Endothelial cell (in vitro differentiated cells): ENCODE measurements around the gene NAPG. TPM values are rescaled to one million over a fixed set of nuclear protein-coding genes. Genes with fewer than 3 reads are reported as not detected.
"Not testable (repeated sequence)": the region's sequence is repeated elsewhere in the genome, so short reads cannot be mapped to it uniquely, and the experiment has no call there.

Source experiments
- DNase-seq: peaks from one replicate; pipeline ENCODE4 v3.0.0; 2021; ENCODE audit warnings: low spot score
- H3K27ac Mint-ChIP-seq: one replicate; pipeline ENCODE4 v1.8.0; 2021; ENCODE audit warnings: mixed read lengths, inconsistent platforms; ENCODE audit not compliant: unreplicated experiment
- H3K27me3 Mint-ChIP-seq: one replicate; pipeline ENCODE4 v1.8.0; 2021; ENCODE audit warnings: mild to moderate bottlenecking, moderate library complexity, mixed read lengths, inconsistent platforms; ENCODE audit not compliant: unreplicated experiment
- H3K36me3 Mint-ChIP-seq: one replicate; pipeline ENCODE4 v1.8.0; 2021; ENCODE audit warnings: mild to moderate bottlenecking, low read depth, mixed read lengths, inconsistent platforms; ENCODE audit not compliant: unreplicated experiment
- H3K4me1 Mint-ChIP-seq: one replicate; pipeline ENCODE4 v1.8.0; 2021; ENCODE audit warnings: mild to moderate bottlenecking, mixed read lengths, inconsistent platforms; ENCODE audit not compliant: unreplicated experiment
- H3K4me3 Mint-ChIP-seq: one replicate; pipeline ENCODE4 v1.8.0; 2021; ENCODE audit warnings: mild to moderate bottlenecking, mixed read lengths, inconsistent platforms; ENCODE audit not compliant: unreplicated experiment
- H3K9me3 Mint-ChIP-seq: one replicate; pipeline ENCODE4 v1.8.0; 2021; ENCODE audit warnings: mixed read lengths, inconsistent platforms; ENCODE audit not compliant: unreplicated experiment
- total RNA-seq: library from RNA; stranded (reverse); fragmentation: NEBNext Ultra II Directional; extraction: Animal tissue kit (Norgen Biotek cat#: 25700); gene quantifications from one replicate; pipeline ENCODE4 v1.2.1, GENCODE V29; 2021; ENCODE audit not compliant: unreplicated experiment
- TF ChIP-seq, protein P1 (sequence below): fragments of 200-600 bp; sonication (generic); IDR thresholded peaks from one replicate; pipeline ENCODE4 v1.5.0; 2021; ENCODE audit warnings: antibody characterized with exemption; ENCODE audit not compliant: unreplicated experiment

Gene NAPG
- total RNA-seq, 1 donor from 2014 or later, result 33.6 TPM

- Mint-ChIP-seq H3K4me3 (no peak overlapping the region), H3K27ac (no peak overlapping the region), H3K4me1 (no peaks in the 10 kb centered on the region), H3K27me3 (peaks cover 2% of the 10 kb centered on the region), H3K36me3 (no peaks in the 10 kb centered on the region), H3K9me3 (no peaks in the 10 kb centered on the region)
- TF ChIP-seq, protein P1, sequence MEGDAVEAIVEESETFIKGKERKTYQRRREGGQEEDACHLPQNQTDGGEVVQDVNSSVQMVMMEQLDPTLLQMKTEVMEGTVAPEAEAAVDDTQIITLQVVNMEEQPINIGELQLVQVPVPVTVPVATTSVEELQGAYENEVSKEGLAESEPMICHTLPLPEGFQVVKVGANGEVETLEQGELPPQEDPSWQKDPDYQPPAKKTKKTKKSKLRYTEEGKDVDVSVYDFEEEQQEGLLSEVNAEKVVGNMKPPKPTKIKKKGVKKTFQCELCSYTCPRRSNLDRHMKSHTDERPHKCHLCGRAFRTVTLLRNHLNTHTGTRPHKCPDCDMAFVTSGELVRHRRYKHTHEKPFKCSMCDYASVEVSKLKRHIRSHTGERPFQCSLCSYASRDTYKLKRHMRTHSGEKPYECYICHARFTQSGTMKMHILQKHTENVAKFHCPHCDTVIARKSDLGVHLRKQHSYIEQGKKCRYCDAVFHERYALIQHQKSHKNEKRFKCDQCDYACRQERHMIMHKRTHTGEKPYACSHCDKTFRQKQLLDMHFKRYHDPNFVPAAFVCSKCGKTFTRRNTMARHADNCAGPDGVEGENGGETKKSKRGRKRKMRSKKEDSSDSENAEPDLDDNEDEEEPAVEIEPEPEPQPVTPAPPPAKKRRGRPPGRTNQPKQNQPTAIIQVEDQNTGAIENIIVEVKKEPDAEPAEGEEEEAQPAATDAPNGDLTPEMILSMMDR, result no peak
- DNase-seq, result no peak
Measured at GRCh38 chr18:10562773-10563160, 36.9 kb downstream of the NAPG start.

GRCh38 chr18:10563886-10564285 is 38.1 kb downstream of the NAPG start:
- Mint-ChIP-seq H3K27me3 (peaks cover 2% of the 10 kb centered on the region), H3K27ac (no peak overlapping the region), H3K9me3 (no peaks in the 10 kb centered on the region), H3K4me1 (no peaks in the 10 kb centered on the region), H3K36me3 (no peaks in the 10 kb centered on the region), H3K4me3 (no peak overlapping the region)
- TF ChIP-seq, protein P1, result no peak
- no peak for DNase-seq

DNA sequence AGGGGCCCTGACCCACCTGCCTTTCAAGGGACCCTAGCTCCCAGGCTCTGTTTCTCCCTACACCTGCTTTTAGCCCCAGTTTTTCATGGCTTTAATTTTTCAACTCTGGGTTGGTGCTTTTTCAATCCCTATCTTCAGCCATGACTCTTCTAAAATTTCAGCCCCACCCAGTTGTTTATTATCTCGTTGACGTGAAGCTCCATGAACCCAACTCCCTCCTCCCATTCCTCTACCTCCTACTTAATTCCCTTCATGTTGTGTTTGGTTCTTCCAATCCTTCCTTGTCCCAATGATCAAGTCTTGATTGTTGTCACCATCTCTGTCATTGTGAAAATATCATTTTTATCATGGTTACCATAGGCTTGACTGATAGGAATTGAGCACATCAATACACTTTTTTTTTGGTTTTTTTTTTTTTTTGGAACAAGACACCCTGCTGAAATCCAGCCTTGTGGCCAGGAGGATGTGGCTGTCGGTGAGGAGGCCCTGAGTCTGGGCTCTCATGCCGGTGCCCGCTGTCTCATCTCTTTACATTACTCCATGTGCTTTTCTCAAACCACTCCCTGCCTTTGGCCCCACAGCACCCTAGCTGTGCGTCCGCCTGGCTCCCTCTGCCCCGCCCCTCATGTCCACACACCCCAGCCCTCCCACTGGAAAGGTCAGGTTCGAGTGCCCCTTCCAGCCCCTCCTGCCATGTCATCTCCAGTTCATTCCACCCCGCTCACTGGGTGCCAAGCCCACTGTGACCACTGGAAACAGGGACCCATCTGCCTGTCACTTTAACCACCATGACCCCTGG is 39.3 kb downstream of the NAPG start:
- Mint-ChIP-seq H3K4me1 (no peaks in the 10 kb centered on the region), H3K4me3 (no peak overlapping the region), H3K9me3 (no peaks in the 10 kb centered on the region), H3K27ac (no peak overlapping the region), H3K36me3 (no peaks in the 10 kb centered on the region), H3K27me3 (peaks cover 4% of the 10 kb centered on the region)
- no peak for DNase-seq
- TF ChIP-seq, protein P1, result no peak

DNA sequence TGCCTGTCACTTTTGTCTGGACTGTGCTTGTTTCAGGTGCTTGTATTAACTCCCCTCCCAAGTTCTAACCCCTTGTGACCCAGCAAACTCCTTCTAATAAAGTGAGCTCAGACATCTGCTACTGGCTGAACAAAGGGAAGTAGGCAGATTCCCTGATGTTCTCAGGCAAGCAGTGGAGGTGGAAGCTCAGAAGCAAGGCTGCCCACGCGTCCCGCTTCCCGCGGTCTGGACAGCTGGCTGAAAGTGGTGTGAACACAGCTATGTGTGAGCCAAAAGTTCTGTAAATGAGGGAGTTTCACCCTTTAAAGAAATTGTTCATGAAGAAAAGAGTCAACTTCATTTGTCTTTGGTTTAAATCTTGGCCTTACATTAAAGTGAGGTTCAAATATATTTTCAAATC is 40.0 kb downstream of the NAPG start:
- H3K27me3 Mint-ChIP-seq, result peaks cover 2% of the 10 kb centered on the region
- H3K27ac Mint-ChIP-seq, result no peak overlapping the region
- no peaks in the 10 kb centered on the region for H3K9me3 Mint-ChIP-seq

DNA sequence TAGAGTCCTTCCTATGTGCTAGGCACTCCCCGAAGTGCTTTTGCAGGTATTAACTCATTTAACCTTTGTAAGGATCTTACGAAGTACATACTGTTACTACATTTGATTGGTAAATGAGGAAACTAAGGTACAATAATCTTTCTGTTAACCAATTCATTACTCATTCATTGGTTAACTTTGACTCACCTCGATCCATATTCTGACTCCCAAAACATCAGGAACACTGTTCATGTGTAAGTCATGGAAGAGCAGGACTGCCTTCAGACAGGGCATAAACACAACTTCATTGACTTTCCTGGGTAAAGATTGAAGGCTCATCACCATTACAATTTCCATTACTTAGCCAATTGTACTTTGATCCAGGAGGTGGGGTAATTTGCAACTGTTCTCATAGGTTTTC is 40.6 kb downstream of the NAPG start:
- no peaks in the 10 kb centered on the region for H3K9me3 Mint-ChIP-seq
- no peaks in the 10 kb centered on the region for H3K4me1 Mint-ChIP-seq
- TF ChIP-seq, protein P1, result no peak
- peaks cover 2% of the 10 kb centered on the region for H3K27me3 Mint-ChIP-seq
- no peak overlapping the region for H3K27ac Mint-ChIP-seq
- H3K36me3 Mint-ChIP-seq, result no peaks in the 10 kb centered on the region
- no peak overlapping the region for H3K4me3 Mint-ChIP-seq
- DNase-seq, result no peak

More for the DNA sequence above, 40.0 kb downstream of the NAPG start:
- TF ChIP-seq, protein P1, result no peak
- Mint-ChIP-seq H3K4me1 (no peaks in the 10 kb centered on the region), H3K36me3 (no peaks in the 10 kb centered on the region), H3K4me3 (no peak overlapping the region)
- no peak for DNase-seq

DNA sequence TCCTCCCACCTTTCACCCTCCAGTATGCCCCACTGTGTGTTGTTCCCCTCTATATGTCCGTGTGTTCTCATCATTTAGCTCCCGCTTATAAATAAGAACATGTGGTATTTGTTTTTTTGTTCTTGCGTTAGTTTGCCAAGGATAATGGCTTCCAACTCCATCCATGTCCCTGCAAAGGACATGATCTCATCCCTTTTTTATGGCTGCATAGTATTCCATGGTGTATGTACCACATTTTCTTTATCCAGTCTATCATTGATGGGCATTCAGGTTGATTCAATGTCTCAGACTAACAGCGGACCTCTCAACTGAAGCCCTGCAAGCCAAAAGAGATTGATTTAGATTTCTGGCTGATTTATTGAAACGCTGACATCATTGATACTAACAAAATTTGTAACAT is 44.1 kb downstream of the NAPG start:
- H3K4me3 Mint-ChIP-seq, DNase-seq, H3K9me3 Mint-ChIP-seq, H3K36me3 Mint-ChIP-seq, H3K27ac Mint-ChIP-seq, H3K4me1 Mint-ChIP-seq, H3K27me3 Mint-ChIP-seq: not testable (repeated sequence)
